ENCODE results near the gene RBM19. TPM values are rescaled to one million over a fixed set of nuclear protein-coding genes. Genes with fewer than 3 reads are reported as not detected.
"Not testable (repeated sequence)": the region's sequence is repeated elsewhere in the genome, so short reads cannot be mapped to it uniquely, and the experiment has no call there.

RBM19 gene
- total RNA-seq, 2 donors from 2014 or later, result 15.3 to 15.6 TPM

DNA sequence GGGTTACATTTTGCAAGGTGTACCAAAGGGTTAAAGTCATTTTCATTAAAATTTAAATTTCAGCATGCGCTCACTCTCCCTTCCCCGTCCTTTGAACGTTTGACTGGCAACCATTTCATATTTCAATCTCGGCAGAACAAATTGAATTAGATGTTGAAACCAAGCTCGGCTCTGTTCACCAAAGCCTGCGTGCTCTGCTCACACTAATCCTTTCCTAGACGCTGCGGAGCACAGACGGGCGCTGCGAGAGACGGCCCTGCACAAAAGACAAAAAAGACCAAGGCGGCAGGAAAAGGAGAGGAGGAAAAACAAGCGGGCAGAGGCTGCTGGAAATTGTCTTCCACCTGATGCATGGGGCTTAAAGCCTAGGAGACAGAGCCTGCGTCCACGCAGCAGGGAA is 149.3 kb downstream of the RBM19 start:
- Histone ChIP-seq H3K9me3 (no peaks in the 10 kb centered on the region), H3K36me3 (no peaks in the 10 kb centered on the region), H3K4me1 (no peaks in the 10 kb centered on the region), H3K4me3 (no peak overlapping the region), H3K27ac (no peak overlapping the region), H3K27me3 (no peaks in the 10 kb centered on the region)
- TF ChIP-seq, protein P1, sequence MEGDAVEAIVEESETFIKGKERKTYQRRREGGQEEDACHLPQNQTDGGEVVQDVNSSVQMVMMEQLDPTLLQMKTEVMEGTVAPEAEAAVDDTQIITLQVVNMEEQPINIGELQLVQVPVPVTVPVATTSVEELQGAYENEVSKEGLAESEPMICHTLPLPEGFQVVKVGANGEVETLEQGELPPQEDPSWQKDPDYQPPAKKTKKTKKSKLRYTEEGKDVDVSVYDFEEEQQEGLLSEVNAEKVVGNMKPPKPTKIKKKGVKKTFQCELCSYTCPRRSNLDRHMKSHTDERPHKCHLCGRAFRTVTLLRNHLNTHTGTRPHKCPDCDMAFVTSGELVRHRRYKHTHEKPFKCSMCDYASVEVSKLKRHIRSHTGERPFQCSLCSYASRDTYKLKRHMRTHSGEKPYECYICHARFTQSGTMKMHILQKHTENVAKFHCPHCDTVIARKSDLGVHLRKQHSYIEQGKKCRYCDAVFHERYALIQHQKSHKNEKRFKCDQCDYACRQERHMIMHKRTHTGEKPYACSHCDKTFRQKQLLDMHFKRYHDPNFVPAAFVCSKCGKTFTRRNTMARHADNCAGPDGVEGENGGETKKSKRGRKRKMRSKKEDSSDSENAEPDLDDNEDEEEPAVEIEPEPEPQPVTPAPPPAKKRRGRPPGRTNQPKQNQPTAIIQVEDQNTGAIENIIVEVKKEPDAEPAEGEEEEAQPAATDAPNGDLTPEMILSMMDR (IDR thresholded peaks at IDR 0.05), result no peak
- DNase-seq (ENCODE audit: low spot score), result no peak

- Histone ChIP-seq H3K4me1 (no peaks in the 10 kb centered on the region), H3K4me3 (no peak overlapping the region), H3K27me3 (no peaks in the 10 kb centered on the region), H3K9me3 (no peaks in the 10 kb centered on the region), H3K36me3 (no peaks in the 10 kb centered on the region), H3K27ac (no peak overlapping the region)
- no peak for DNase-seq (ENCODE audit: low spot score)
- TF ChIP-seq, protein P1 (IDR thresholded peaks at IDR 0.05), result no peak
Measured at GRCh38 chr12:113815031-113815430, 151.1 kb downstream of the RBM19 start.

GRCh38 chr12:113813229-113813541 is 152.9 kb downstream of the RBM19 start:
- no peak overlapping the region for H3K27ac ChIP-seq
- H3K9me3 ChIP-seq, result no peaks in the 10 kb centered on the region
- H3K4me1 ChIP-seq, result no peaks in the 10 kb centered on the region
- TF ChIP-seq, protein P1 (IDR thresholded peaks at IDR 0.05), result no peak
- no peak overlapping the region for H3K4me3 ChIP-seq
- H3K27me3 ChIP-seq, result no peaks in the 10 kb centered on the region
- no peaks in the 10 kb centered on the region for H3K36me3 ChIP-seq
- no peak for DNase-seq (ENCODE audit: low spot score)

DNA sequence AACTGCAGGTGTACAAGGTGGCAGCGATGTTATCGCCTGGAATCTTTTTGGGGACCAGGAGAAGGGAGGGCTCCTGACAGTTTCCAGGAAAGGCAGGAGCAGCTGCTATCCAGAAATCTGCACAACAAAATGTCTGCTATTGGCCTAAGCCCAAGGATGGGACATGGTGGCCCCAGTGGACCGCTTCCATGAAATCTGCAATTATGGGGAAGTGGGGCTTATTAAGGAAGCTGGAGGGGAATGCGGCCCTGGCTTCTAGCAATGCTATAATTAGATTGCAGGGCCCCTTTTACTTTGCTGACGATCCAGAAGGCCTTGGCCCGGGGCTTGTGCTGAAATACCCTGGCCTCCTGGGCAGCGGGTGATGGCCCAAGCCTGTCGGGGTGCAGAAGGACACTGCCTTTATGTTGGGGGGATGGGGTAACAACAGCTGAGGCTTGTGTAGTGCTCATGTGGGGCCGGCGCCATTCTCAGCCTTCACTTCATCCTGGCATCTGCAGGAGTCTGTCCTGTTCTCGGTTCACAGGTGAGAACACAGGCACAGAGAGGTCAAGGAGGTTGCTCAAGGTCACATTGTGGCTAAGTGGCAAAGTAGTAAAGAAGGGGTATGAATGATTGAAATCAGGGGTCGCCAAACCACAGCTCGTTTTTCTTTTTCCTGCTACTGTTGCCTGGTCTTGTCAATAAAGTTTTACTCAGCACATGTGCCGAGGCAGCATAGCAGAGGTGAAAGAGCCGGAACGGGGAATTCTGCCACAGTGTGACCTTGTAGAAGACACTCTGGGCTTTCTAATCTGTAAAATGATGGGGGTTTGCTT is 153.5 kb downstream of the RBM19 start:
- no peak overlapping the region for H3K4me3 ChIP-seq
- H3K27ac ChIP-seq, result no peak overlapping the region
- H3K4me1 ChIP-seq, result no peaks in the 10 kb centered on the region
- TF ChIP-seq, protein P1 (IDR thresholded peaks at IDR 0.05), result no peak
- H3K9me3 ChIP-seq, result no peaks in the 10 kb centered on the region
- no peak for DNase-seq (ENCODE audit: low spot score)
- H3K27me3 ChIP-seq, result no peaks in the 10 kb centered on the region
- H3K36me3 ChIP-seq, result no peaks in the 10 kb centered on the region

GRCh38 chr12:113809462-113810220 is 156.5 kb downstream of the RBM19 start:
- not testable (repeated sequence) for H3K4me3 ChIP-seq; H3K27ac ChIP-seq; H3K36me3 ChIP-seq; H3K27me3 ChIP-seq; DNase-seq (ENCODE audit: low spot score); H3K4me1 ChIP-seq; H3K9me3 ChIP-seq

DNA sequence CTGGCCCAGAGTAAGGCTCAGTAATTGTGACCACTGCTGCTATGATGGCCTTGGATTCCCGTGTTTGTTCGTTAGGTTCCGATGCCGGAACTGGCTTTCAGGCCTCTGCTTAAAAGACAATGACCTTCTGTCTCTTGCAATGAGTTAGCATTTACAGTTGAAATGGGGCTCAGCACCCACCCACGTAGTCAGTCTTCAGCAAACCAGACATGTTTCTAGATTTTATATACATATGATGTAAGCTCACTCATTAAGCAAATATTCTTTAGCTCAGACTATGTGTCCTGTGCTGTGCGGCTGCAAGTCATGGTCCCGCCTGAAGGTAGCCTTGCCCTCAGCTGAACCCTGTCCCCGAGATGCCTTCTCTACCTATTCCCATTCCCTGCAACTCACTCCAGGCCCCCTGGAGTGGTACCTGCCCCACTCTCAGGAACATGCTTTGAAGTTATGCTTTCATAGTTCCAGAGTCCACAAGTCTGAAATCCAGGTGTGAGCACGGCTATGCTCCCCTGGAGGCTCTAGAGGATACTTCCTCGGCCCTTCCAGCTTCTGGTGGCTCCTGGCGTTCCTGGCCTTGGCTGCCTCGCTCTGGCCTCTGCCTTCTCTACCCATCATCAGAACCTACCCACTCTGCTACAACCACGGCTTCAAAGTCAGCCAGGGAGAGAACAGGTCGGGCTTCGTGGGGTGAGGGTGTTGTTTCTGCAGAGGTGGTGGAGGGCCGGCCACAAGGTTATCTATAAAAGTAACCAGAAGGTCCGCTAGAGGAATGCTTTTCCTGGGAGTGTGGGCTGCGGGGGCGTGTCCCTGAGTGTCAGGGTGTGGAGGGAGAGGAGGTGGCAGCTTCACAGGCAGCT is 157.8 kb downstream of the RBM19 start:
- Histone ChIP-seq H3K27me3 (no peaks in the 10 kb centered on the region), H3K4me3 (no peak overlapping the region), H3K27ac (no peak overlapping the region), H3K4me1 (no peaks in the 10 kb centered on the region), H3K36me3 (no peaks in the 10 kb centered on the region), H3K9me3 (peaks cover 0 to 10% of the 10 kb centered on the region in 2 donors)
- no peak for DNase-seq (ENCODE audit: low spot score)
- TF ChIP-seq, protein P1 (IDR thresholded peaks at IDR 0.05), result no peak

Data from right atrium auricular region (tissue), 2 donors.